Testis (tissue), 5 donors: Measurements from ENCODE around the gene IL17F. TPM values are rescaled to one million over a fixed set of nuclear protein-coding genes. Genes with fewer than 3 reads are reported as not detected.
A peak's percentile ranks its signal among the peaks of the same experiment; 100 is the strongest.

Experiments used
- DNase-seq: peaks from one replicate; pipeline ENCODE4 v3.0.0-alpha.2; 2019
- H3K27ac ChIP-seq, 2 donors: fragments of 200-600 bp; sonication (generic); one replicate each; pipeline ENCODE4 v1.5.1; 2019
- H3K27me3 ChIP-seq: fragments of 200-600 bp; sonication (generic); one replicate; pipeline ENCODE4 v1.5.1; 2019
- H3K36me3 ChIP-seq: fragments of 200-600 bp; sonication (generic); one replicate; pipeline ENCODE4 v1.5.1; 2017; ENCODE audit warnings: low read depth; ENCODE audit errors: missing control alignments
- H3K4me1 ChIP-seq: fragments of 200-600 bp; sonication (generic); one replicate; pipeline ENCODE4 v1.5.1; 2019
- H3K4me3 ChIP-seq, 2 donors: fragments of 200-600 bp; sonication (generic); one replicate each; pipeline ENCODE4 v1.5.1; 2017 to 2019
- H3K9me3 ChIP-seq: fragments of 200-600 bp; sonication (generic); one replicate; pipeline ENCODE4 v1.5.1; 2017
- CTCF ChIP-seq, 3 experiments: fragments of 450-650 bp in 2 of 3; fragments of 200-600 bp in 1 of 3; sonication (generic) in 1 of 3; IDR thresholded peaks; one replicate each; pipeline ENCODE4 v1.5.1; 2016 to 2019; ENCODE audit warnings: antibody characterized with exemption in 3 of 3, mild to moderate bottlenecking in 2 of 3, moderate library complexity in 1 of 3
- POLR2A ChIP-seq: fragments of 450-650 bp; IDR thresholded peaks from one replicate; pipeline ENCODE4 v1.6.1; 2017; ENCODE audit warnings: antibody characterized with exemption, mild to moderate bottlenecking, moderate library complexity
- WGBS, 2 donors: methylation state at CpG; one replicate each; pipeline ENCODE4 v1.1.5; 2018; 5-methylcytosine and 5-hydroxymethylcytosine counted together
- intact Hi-C: fragments of 100-400 bp; cut with DNase I; formaldehyde crosslinking; loops from one replicate; pipeline ENCODE4 v1.15.1; 2023; ENCODE audit warnings: low total_unique reads
- long read RNA-seq, 2 donors: transcript quantifications; one replicate each; lab custom pipeline, GENCODE V29; 2026
- polyA plus RNA-seq: library from polyadenylated mRNA; stranded (reverse); fragments of 350-450 nt; fragmentation: Illumina TruSeq; extraction: RNeasy Lipid Tissue Mini Kit (QIAGEN cat#74804); gene quantifications from one replicate; pipeline ENCODE4 v1.2.3, GENCODE V29; 2014; ENCODE audit warnings: low read depth, low replicate concordance; ENCODE audit not compliant: insufficient read depth
- total RNA-seq, 2 donors: library from RNA; depleted of rRNA; stranded (reverse); fragments of >200 nt; gene quantifications; one replicate each; pipeline ENCODE4 v1.2.3, GENCODE V29; 2016

Gene IL17F
- total RNA-seq (not detected), polyA plus RNA-seq (not detected)
- long read RNA-seq, donor 1, result 0 reads
- long read RNA-seq, donor 2, result 0 reads

- TF ChIP-seq CTCF (IDR thresholded peaks at IDR 0.05) (no peak), POLR2A (no peak)
- Histone ChIP-seq H3K4me1 (no peaks in the 10 kb centered on the region), H3K27me3 (no peaks in the 10 kb centered on the region), H3K4me3 (no peak within 1 kb of the TSS), H3K27ac (no peak within 1 kb of the TSS), H3K36me3 (no peaks in the 10 kb centered on the region), H3K9me3 (no peaks in the 10 kb centered on the region)
- WGBS, 2 donors, result 85 to 93% methylated on average over 5 of the region's 5 CpGs
- intact Hi-C loops, result no loop called here
- no peak for DNase-seq
Measured at GRCh38 chr6:52244400-52244799, at the start of gene IL17F. IL17F (minus strand) TSS chr6:52244500; CDS start chr6:52244429, 71 bp downstream.

GRCh38 chr6:52293067-52293466 is 48.8 kb upstream of the IL17F start:
- no peak for DNase-seq
- Histone ChIP-seq H3K4me3 (no peak overlapping the region), H3K4me1 (no peaks in the 10 kb centered on the region), H3K9me3 (no peaks in the 10 kb centered on the region), H3K27me3 (no peaks in the 10 kb centered on the region), H3K36me3 (no peaks in the 10 kb centered on the region), H3K27ac (no peak overlapping the region)
- no peak for TF ChIP-seq CTCF (IDR thresholded peaks at IDR 0.05)
- no peak for TF ChIP-seq POLR2A
- intact Hi-C loops, result no loop called here

GRCh38 chr6:52288841-52289240 is 44.5 kb upstream of the IL17F start:
- Histone ChIP-seq H3K4me3 (no peak overlapping the region), H3K27ac (no peak overlapping the region), H3K4me1 (peaks cover 2% of the 10 kb centered on the region), H3K9me3 (no peaks in the 10 kb centered on the region), H3K27me3 (no peaks in the 10 kb centered on the region), H3K36me3 (no peaks in the 10 kb centered on the region)
- TF ChIP-seq POLR2A, result no peak
- TF ChIP-seq CTCF (IDR thresholded peaks at IDR 0.05), result no peak
- intact Hi-C loops, result loop anchor here (10.0 kb wide), 1 partner anchor 106 kb away; no protein-coding TSS in a partner anchor
- whole genome bisulfite sequencing, 2 donors, result 63 to 83% methylated on average over 2 of the region's 2 CpGs
- DNase-seq, result no peak

DNA sequence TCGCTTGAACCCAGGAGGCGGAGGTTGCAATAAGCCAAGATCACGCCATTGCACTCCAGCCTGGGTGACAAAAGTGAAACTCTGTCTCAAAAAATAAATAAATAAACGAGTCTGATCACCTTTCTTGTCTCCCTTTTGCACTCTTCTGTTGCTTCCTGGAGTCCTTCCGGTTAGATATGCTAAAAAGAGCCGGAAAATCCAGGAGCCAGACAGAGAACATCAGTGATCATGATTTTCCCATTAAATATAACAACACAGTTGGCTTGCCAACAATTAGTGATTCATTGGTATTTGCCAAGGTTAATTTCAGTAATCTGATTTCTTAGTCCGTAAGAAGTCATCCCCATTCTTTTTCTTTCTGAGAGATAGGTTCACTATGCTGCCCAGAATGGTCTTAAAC is 43.9 kb upstream of the IL17F start:
- TF ChIP-seq POLR2A (no peak), CTCF (IDR thresholded peaks at IDR 0.05) (no peak)

DNA sequence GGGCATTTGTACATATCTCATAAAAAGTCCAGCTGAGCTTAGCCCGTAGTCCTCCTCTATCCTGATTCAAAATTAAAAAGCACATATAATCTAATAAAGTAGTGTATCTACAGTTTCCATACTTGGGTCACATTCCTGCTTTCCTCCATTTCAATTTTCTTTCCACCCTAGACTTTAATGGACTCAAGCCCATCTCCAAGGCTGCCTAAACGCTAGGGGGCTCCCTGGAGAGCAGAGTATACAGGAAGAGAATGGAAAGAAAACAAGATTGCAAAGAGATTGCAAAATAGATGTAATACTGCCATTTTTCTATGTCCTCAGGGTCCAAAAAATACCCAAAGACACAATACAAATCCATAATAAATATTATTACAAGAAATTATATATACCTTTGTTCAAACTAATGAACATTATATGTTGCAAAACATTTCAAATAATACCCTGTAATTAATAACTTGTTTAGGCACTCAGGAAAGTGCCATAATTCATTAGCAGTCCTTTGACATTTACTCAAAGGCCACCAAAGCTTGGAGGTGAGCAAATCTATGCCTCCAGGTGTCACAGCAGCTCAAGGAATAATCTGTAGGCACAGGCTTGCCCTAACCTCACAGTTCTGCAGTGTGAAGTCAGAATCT is 42.6 kb upstream of the IL17F start:
- peak; percentile 82 for DNase-seq
- Histone ChIP-seq H3K4me1 (peaks cover 12% of the 10 kb centered on the region), H3K36me3 (no peaks in the 10 kb centered on the region), H3K4me3 (no peak overlapping the region), H3K9me3 (no peaks in the 10 kb centered on the region), H3K27me3 (no peaks in the 10 kb centered on the region), H3K27ac (no peak overlapping the region)
- TF ChIP-seq POLR2A, result no peak
- TF ChIP-seq CTCF (IDR thresholded peaks at IDR 0.05), result peak; percentile 17 to 51 (median 41)
- intact Hi-C loops, result loop anchor here (10.0 kb wide), 1 partner anchor 108 kb away; no protein-coding TSS in a partner anchor
- WGBS, 2 donors, result 25 to 33% methylated on average over 2 of the region's 2 CpGs

More for the DNA sequence above, 43.9 kb upstream of the IL17F start:
- DNase-seq, result no peak
- no peaks in the 10 kb centered on the region for H3K9me3 ChIP-seq
- no peaks in the 10 kb centered on the region for H3K27me3 ChIP-seq
- H3K36me3 ChIP-seq, result no peaks in the 10 kb centered on the region
- intact Hi-C loops, result loop anchor here (10.0 kb wide), 1 partner anchor 107 kb away; no protein-coding TSS in a partner anchor
- WGBS, 2 donors, result 87 to 91% methylated on average over 7 of the region's 7 CpGs
- H3K27ac ChIP-seq, result no peak overlapping the region
- H3K4me3 ChIP-seq, result no peak overlapping the region
- peaks cover 8% of the 10 kb centered on the region for H3K4me1 ChIP-seq
